ENCODE data around the gene CPA4.
"Not testable (repeated sequence)": the region's sequence is repeated elsewhere in the genome, so short reads cannot be mapped to it uniquely, and the experiment has no call there.

The CPA4 gene

GRCh38 chr7:130303551-130303950 is 10.6 kb downstream of the CPA4 start:
- DNase-seq: no peak

- no peak for DNase-seq
Measured at GRCh38 chr7:130303982-130304381, 11.0 kb downstream of the CPA4 start.

GRCh38 chr7:130304878-130305277 is 11.9 kb downstream of the CPA4 start:
- no peak for DNase-seq

- no peak for DNase-seq
Measured at GRCh38 chr7:130305433-130306042, 12.6 kb downstream of the CPA4 start.

- DNase-seq: no peak
Measured at GRCh38 chr7:130309986-130310385, 17.0 kb downstream of the CPA4 start.

GRCh38 chr7:130314305-130314704 is 21.3 kb downstream of the CPA4 start:
- no peak for DNase-seq

- DNase-seq: no peak
Measured at GRCh38 chr7:130319541-130319940, 26.6 kb downstream of the CPA4 start.

GRCh38 chr7:130321542-130322229 is 28.7 kb downstream of the CPA4 start:
- not testable (repeated sequence) for DNase-seq

GRCh38 chr7:130322615-130323014 is 29.7 kb downstream of the CPA4 start:
- DNase-seq: no peak

- no peak for DNase-seq
Measured at GRCh38 chr7:130324306-130324943, 31.5 kb downstream of the CPA4 start.

- DNase-seq: no peak
Measured at GRCh38 chr7:130329681-130330080, 36.7 kb downstream of the CPA4 start.

- no peak for DNase-seq
Measured at GRCh38 chr7:130332259-130333053, 39.5 kb downstream of the CPA4 start.

GRCh38 chr7:130333832-130334231 is 40.9 kb downstream of the CPA4 start:
- DNase-seq: no peak

GRCh38 chr7:130334274-130334673 is 41.3 kb downstream of the CPA4 start:
- DNase-seq: no peak

- no peak for DNase-seq
Measured at GRCh38 chr7:130337410-130337971, 44.5 kb downstream of the CPA4 start.

- DNase-seq: no peak
Measured at GRCh38 chr7:130338233-130338632, 45.3 kb downstream of the CPA4 start.

GRCh38 chr7:130341882-130342281 is 48.9 kb downstream of the CPA4 start:
- DNase-seq: no peak

- DNase-seq: no peak
Measured at GRCh38 chr7:130342701-130343380, 49.9 kb downstream of the CPA4 start.

- no peak for DNase-seq
Measured at GRCh38 chr7:130344271-130344866, 51.4 kb downstream of the CPA4 start, which contains the start of gene CPA5. Gene CPA5, plus strand, starts transcription at chr7:130344816. Its CDS starts 1,670 bp downstream, at chr7:130346486.

- DNase-seq: no peak
Measured at GRCh38 chr7:130345136-130345535, 52.2 kb downstream of the CPA4 start.

- no peak for DNase-seq
Measured at GRCh38 chr7:130345725-130346124, 52.8 kb downstream of the CPA4 start.

Measured in stimulated activated naive CD4-positive, alpha-beta T cell treated with Interleukin-2 at 50 U/mL for 16 hours (primary cell).